Activated gamma-delta T cell treated with anti-CD3 and anti-CD28 coated beads, Interleukin-2, amount 50 U/mL, for 16 hours (primary cell): Measurements from ENCODE around the gene ATF4.
"Not testable (repeated sequence)": the region's sequence is repeated elsewhere in the genome, so short reads cannot be mapped to it uniquely, and the experiment has no call there.

Experiments used
- DNase-seq: peaks from one replicate; pipeline ENCODE4 v3.0.0-alpha.2; 2020; ENCODE audit warnings: low read depth

Gene ATF4

GRCh38 chr22:39511226-39511625 is 9.1 kb upstream of the ATF4 start:
- no peak for DNase-seq

GRCh38 chr22:39512026-39512425 is 8.3 kb upstream of the ATF4 start:
- no peak for DNase-seq

DNA sequence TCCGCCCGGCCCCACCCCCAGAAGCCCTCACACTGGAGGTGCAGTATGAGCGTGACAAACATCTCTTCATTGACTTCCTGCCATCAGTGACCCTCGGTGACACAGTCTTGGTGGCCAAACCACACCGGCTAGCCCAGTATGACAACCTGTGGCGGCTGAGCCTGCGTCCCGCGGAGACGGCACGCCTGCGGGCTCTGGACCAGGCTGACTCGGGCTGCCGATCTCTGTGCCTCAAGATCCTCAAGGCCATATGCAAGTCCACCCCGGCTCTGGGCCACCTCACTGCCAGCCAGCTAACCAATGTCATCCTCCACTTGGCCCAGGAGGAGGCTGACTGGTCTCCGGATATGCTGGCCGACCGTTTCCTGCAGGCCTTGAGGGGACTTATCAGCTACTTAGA is 6.6 kb upstream of the ATF4 start:
- DNase-seq: no peak

DNA sequence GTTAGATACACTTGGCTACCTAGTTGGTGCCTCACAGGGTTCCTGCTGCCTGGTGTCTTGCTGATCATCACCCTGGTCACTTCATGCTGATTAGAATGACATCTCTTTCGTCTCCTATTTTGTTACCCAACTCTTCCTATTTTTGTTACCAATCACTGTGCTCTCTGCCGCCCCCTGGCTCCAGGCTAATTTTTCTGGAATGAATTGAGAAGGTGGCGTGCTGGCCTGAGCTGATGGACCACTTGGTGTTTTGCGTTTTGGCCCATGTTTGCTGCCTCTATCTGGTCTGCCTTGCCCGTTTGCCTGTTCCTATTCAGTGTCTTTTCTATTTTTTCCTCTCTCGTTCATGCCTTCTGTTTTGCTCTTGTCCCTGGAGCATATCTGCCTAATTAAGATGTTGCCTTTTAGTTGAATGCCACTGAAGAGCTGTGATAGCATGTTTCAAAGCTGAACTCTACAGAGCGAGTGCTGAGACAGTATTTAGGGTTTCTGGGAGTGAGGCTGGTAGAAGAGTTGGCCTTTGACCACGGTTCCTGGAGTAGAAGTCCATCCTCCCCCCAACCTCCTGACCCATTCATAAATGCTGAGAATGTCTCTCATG is 5.9 kb upstream of the ATF4 start:
- no peak for DNase-seq

GRCh38 chr22:39515266-39516050 is 4.9 kb upstream of the ATF4 start:
- no peak for DNase-seq

DNA sequence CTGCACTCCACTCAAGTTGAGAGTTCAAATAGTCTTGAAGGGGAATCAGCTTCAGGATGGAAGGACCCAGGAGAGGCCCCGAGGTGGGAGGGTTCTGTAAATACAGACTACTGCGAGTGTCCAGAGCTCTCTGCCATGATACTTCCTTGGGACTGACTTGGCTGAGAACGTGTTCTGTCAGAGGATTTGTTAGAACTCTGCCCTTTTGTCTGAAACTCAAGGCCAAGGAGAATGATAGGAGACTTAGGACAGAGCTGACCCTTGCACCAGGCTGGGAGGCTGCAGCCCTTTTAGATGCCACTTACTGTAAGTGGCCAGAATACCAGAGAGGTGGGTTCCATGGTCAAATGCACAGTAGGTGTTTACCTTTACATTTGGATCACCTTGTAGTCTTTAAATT is 2.9 kb upstream of the ATF4 start:
- no peak for DNase-seq

DNA sequence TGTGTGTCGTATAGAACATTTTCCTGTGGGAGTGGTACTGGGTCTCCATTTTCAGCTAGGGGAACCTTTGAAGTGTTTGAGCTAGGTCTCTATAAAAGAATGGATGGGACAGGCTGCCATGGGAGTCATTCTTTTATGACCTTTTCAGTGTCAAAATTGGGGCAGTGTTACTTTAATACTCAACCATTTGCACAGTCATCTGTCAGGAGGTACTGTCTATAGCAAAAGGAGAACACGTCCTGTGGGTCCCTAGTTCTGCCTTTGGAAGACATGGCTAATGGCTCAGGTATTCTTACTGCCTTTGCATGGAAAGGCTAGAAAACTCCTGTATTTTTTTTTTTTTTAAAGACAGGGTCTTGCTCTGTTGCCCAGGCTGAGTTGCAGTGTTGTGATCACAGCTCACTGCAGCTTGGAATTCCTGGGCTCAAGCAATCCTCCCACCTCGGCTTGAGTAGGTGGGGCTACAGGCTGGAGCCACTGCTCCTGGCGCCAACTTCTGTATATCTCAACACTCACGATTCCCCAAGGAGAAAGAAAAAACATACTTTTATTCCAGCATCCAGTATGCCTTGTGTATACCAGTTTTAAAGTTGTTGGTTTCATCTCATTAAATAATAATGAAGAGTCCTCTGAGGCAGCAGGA is 2.1 kb upstream of the ATF4 start:
- DNase-seq: no peak

GRCh38 chr22:39518996-39519680 is 1.2 kb upstream of the ATF4 start:
- no peak for DNase-seq

DNA sequence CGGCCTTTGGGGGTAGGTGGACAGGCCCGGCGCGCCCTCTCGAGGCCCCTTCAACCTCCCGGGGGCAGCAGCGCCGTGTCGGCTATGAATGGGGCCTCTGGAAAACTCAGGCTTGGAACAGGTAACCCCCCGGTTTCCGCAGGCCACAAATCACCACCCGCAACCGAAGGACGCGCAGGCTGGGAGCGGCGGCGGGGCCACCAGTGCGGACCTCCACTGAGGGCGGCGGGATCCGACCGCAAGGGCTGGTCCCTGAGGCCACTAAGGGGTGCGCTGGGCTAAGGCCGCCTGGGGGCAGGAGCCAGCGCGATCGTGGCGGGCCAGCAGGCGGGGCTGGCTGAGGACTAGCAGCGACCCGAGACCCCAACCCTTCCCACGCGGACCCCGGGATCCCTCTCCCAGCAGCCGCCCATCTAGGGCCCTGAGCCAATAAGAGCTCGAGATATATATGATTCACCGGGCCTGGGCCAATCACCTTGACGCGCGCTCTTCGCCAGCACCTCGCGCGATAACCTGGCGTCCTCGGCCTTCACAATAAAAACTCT is 609 bp upstream of the ATF4 start:
- DNase-seq: peak; percentile 95

GRCh38 chr22:39521106-39521885 is 934 bp downstream of the ATF4 start:
- DNase-seq: not testable (repeated sequence)

DNA sequence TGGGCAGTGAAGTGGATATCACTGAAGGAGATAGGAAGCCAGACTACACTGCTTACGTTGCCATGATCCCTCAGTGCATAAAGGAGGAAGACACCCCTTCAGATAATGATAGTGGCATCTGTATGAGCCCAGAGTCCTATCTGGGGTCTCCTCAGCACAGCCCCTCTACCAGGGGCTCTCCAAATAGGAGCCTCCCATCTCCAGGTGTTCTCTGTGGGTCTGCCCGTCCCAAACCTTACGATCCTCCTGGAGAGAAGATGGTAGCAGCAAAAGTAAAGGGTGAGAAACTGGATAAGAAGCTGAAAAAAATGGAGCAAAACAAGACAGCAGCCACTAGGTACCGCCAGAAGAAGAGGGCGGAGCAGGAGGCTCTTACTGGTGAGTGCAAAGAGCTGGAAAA is 1.7 kb downstream of the ATF4 start:
- not testable (repeated sequence) for DNase-seq

- DNase-seq: no peak
Measured at GRCh38 chr22:39522567-39523300, 2.4 kb downstream of the ATF4 start.

GRCh38 chr22:39524089-39524752 is 3.9 kb downstream of the ATF4 start:
- no peak for DNase-seq

DNA sequence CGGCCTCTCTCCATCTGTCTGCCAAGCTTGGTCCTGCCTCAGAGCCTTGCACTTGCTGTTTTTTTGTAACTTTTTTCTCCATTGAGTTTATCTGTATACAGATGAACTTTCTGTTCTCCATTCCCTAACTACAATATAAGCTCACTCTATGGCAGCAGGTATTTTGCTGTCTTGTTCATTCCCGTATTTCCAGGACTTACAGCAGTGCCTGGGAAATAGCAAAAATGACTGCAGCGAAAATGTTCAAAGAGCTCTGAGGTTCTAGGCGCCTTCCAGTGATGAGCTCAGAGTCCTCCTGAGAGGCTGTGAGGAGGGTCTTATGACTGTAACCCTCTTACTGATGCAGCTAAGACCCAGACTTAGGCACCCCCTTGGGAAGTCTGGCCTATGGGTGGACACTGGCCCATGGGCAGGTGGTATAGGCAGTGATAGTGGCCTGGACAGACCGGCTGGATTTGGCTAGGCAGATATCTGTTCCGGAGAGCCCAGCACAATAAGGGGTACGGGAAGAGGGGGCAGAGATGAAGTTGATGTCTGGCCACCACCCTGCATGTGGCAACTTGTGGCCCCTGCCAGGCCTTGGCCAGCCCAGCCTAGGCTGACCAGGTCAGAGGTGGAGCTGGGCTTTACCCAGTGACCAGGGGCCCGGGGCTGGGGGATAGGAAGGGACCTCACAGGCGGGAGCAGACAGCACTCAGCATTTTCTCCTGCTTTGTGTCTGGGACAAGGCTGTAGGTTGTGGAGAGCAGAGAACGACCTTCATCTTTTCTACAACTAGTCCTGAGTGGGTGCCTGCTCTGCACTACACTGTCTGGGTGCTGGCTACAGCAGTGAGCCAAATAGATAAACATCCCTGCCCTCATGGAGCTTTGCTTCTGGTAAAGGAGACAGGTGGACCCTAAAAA is 4.6 kb downstream of the ATF4 start:
- DNase-seq: no peak

GRCh38 chr22:39525658-39525975 is 5.3 kb downstream of the ATF4 start:
- DNase-seq: no peak

DNA sequence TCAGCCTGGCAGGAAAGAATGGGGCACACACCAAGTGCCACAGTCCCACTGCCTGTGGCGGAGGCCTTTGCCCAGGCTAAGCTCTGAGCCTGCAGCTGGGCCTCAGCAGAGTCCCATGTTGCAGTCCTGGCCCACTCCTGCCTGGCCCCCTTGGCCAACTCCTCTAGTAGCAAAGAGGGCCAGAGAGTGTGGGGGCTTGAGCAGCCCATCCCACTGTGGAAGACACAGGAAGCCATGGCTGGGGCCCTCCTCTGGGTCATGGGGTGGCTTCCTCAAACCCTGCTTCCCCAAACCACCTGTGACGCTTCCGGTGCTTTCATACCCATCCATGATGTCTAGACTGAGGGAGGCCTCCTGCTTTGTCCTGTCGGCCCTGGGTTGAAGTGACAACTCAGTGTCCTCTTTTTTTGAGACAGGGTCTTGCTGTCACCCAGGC is 6.4 kb downstream of the ATF4 start:
- DNase-seq: no peak

GRCh38 chr22:39527481-39527961 is 7.2 kb downstream of the ATF4 start:
- no peak for DNase-seq

DNA sequence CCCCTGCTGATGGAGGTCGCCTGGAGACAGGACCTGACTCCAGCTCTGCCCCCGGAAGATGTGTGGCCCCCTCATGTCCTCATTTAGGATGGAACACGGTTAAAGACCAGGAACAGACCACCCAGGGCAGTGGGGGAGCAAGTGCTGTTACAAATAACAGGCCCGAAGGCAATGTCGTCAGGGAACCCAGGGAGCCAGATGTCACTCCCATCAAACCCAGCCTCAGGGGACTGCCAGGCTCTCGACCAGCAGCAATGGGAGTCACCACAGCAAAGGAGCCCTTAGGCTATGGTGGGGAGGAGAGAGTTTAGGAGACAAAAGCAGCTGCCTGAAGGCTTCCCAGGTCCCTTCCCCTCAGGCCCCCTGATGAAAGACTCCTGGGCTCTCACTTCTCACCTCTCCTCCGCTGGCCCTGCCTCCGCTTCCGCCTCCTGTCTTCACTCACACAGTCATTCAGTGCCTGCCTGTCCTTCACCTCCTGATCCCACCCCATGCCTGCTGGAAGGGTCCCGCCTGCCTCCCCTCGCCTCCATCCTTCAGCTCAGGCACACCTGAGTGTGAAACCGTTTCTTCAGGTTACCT is 7.8 kb downstream of the ATF4 start:
- no peak for DNase-seq
